Suprapubic skin (tissue), 3 donors: Measurements from ENCODE around the gene USP3.

Experiments used
- CTCF ChIP-seq, 2 donors: fragments of 200-600 bp in 1 of 2; fragments of 450-650 bp in 1 of 2; sonication (generic) in 1 of 2; IDR thresholded peaks; one replicate each; pipeline ENCODE4 v1.5.1; 2016 to 2019; ENCODE audit warnings: antibody characterized with exemption in 2 of 2, mild to moderate bottlenecking in 1 of 2, moderate library complexity in 1 of 2
- EP300 ChIP-seq: sonication (generic); formaldehyde crosslinking; IDR thresholded peaks from one replicate; pipeline ENCODE4 v1.6.1; 2017; ENCODE audit warnings: antibody characterized with exemption
- POLR2A ChIP-seq, 2 donors: fragments of 450-650 bp; IDR thresholded peaks; one replicate each; pipeline ENCODE4 v1.6.1; 2017; ENCODE audit warnings: antibody characterized with exemption in 2 of 2, mild to moderate bottlenecking in 2 of 2, moderate library complexity in 2 of 2

- TF ChIP-seq POLR2A (IDR thresholded peaks at IDR 0.05) (no peak), CTCF (IDR thresholded peaks at IDR 0.05) (no peak), EP300 (no peak)
Observed at GRCh38 chr15:63473007-63473748, 31.2 kb upstream of the USP3 start.
